Gastroesophageal sphincter (tissue), 3 donors: ENCODE data around the gene AK3.

Source experiments
- CTCF ChIP-seq, 4 experiments: fragments of 200-600 bp in 2 of 4; fragments of 450-650 bp in 2 of 4; sonication (generic) in 1 of 4; IDR thresholded peaks; one replicate each; pipeline ENCODE4 v1.5.1; 2017 to 2019; ENCODE audit warnings: antibody characterized with exemption in 4 of 4, mild to moderate bottlenecking in 2 of 4, moderate library complexity in 2 of 4
- POLR2A ChIP-seq, 2 donors: fragments of 450-650 bp; IDR thresholded peaks; one replicate each; pipeline ENCODE4 v1.6.1; 2017; ENCODE audit warnings: antibody characterized with exemption in 2 of 2, mild to moderate bottlenecking in 2 of 2, moderate library complexity in 1 of 2
- POLR2AphosphoS5 ChIP-seq: sonication (generic); formaldehyde crosslinking; IDR thresholded peaks from one replicate; pipeline ENCODE4 v1.6.1; 2017; ENCODE audit warnings: antibody characterized with exemption

GRCh38 chr9:4666042-4666699, 74.8 kb downstream of the AK3 start, which contains the start of gene SPATA6L:
- TF ChIP-seq CTCF (IDR thresholded peaks at IDR 0.05) (peak in 2 of 4 experiments; percentile 10 to 42), POLR2AphosphoS5 (no peak), POLR2A (IDR thresholded peaks at IDR 0.05) (peak in 1 of 2 donors; percentile 15)
